HG03520 (cell line): ENCODE measurements around the gene CRBN.

Source experiments
- ATAC-seq: cut with Tn5 transposase; IDR thresholded peaks from one replicate; pipeline ENCODE4 v1.9.1; 2021; ENCODE audit warnings: mild to moderate bottlenecking, moderate library complexity; ENCODE audit not compliant: unreplicated experiment

CRBN gene

DNA sequence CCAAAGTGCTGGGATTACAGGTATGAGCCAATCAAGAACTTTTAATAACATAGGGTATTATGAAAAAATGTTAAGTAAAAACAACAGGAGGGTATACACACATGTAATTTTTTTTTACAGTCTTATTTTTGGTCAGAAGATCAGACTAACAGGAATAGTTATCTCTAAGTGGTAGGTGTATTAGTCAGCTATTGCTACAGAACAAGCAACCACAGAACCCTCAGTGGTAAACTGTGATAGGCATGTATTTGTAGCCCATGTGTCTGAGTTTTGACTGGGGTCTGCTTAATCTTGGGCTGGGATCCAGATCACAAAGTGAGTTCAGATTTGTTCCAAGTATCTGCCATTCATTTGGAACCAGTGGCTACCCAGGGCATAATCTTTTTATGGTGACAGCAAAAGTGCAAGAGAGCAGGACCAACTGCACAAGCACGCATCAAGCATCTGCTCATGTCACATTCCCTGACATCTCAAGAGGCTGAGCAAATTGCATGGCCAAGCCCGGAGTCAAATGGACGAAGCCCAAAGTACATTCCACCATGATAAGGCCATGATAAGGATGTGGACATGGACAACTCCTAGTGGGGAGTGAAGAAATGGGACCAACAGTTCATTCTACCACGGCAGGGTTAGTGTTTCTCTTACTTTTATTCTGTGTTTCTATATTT lies 66.3 kb downstream of the CRBN start:
- ATAC-seq: no peak

DNA sequence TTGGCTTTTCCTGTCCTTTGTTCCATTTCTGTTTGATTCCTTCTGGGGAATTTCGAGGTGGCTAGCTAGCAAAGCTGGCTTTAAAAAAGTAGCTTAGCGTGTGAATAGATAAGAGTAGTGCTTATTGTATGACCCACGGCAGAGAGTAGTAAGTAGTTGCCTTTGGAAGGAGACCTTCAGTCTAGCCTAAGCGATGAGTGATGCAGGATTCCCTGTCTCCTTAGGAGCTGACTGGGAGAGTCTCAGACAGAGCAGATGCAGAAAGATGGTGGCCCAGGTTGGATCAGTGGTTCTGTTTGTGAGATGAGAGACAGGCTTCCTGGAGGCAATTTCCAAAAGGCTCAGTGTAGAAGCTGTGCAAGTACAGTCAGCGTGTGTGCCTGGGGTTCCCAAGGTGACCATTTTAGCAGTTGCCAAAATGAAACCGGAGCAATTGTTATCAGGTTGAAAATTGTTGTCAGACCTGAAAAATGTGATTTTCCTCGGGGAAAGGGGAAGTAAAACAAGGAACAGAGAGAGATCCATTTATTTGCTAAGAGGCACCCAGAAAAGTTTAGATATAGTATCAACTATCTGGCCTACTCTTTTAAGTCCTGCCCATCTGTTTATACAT lies 68.6 kb downstream of the CRBN start:
- ATAC-seq: no peak

DNA sequence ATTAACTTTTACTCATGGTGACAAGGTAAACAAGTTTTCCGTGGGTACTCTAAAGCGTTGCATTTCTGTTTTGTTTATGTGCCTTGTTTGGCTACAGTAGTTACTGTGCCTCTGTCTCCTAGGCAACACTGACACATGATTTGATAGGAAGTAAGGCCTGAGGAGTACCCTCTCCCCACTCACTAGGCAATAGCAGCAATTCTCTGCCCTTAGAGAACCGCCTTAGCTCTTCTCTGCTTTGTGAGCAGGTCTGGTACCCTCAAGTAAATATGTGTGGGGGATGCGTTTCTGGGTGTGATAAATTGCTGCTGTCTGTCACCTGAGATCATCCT lies 69.2 kb downstream of the CRBN start, which contains the start of gene IL5RA:
IL5RA (minus strand) TSS at position 76 of the 332 bp plus-strand sequence. CDS start 5,390 bp downstream, outside the sequence.
- ATAC-seq: peak; percentile 65

DNA sequence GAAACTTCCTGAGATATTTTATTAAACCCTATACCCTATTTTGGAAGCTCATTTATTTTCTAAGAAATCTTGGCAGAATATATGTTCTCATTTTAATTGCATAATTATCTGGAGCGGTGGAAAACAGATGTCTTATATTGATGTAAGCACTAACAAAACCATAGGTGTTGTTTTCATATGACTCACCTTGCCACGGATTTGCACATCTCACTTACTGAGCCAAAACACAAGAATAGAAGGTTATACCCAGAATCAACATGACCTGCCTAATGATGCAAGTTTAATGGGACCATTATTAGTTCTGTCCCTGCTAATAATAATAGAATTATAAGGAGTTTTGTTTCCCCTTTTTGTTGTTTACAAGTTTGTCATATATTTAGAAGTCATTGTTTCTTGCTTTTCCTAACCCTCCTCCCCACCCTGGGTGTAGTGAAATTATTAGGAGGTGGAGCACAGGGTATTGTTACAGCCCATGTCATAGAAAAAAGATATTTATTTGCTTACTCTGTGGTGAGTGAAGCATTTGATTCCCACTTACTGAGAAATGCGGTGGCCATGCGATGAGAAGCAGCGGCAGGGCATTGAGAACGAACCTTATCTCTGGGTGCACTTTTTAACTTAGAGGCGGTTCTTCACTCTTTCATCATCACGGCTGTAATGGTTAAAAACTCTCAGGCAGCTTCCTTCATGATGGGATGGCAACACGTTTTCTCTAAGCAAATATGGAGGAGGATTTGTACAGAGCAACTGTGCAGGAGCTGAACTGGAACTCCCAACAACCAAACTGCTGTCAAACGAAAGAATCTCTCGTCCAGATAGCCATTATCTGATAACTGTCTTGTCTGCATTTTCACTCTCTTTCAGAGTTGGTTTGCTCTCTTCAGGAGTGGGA lies 69.8 kb downstream of the CRBN start:
- peak; percentile 72 for ATAC-seq

DNA sequence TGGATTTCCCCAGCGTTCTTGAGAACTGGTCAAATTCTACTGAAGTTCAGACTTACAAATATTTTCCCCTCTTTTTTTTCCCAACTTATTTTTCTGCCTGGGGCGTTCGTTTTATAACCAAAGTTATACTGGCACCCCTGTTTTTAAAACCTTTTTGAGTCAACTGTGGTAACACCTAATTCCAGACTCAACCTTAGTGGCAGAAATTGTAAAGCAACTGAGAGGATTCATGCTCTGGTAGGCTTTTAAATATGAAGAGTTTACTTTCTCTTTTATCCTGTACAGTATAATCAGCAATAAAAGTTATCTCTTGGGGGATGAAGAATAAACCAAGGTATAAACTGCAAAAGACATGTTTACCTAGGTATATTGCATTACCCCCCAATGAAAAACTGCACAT lies 71.6 kb downstream of the CRBN start:
- ATAC-seq: no peak

DNA sequence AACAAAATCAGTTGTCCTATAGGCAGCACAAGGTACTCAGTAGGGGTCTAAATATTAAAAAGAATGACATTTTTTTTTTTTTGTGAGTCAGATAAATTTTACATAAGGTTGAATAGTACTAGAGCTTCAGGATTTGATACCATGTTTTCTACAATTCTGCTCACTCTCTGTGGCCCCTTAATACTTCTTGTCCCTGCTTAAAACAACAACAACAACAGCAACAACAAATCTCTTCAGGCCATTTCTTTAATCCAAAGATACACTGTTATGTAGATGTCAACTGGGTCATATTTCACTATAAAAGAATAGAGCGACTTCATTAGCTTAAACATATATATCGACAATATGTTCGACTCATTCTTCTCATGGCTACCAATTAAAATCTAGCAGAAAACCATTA lies 72.3 kb downstream of the CRBN start:
- no peak for ATAC-seq

DNA sequence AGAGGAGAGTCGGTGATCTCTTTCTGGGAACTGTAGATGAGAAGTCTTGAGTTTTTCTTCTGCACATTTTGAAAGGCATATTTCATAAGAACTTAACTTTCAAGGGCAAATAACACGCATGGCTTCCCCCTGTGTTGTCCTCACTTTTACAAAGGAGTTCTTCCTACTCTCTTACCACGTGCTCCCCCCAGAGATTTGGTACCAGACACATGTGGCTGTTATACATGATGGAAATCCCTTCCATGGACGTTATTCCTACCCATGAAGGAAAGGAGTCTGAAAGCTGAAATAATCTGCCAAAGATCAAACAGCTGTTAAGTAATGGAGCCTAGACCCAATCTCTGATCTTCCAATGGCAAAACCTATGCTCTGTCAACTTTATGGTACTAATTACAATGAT lies 73.7 kb downstream of the CRBN start:
- ATAC-seq: no peak

DNA sequence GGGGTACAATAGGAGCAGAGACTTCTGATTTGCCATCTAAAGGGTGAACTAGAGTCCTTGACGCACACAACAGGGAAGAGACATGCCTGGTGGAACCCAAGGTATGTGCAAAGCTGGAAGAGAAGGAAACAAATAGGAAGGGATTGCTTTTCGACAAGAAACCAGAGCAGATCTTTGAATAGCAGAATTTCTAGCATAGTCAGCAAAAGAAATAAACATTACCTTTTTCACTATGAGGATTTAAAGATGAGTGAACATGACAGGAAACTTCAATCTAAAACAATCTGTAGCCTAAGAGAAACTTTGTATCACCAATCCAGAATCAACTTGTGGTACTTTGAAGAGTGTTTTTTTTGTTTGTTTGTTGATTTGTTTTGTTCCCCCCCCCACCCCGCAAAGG lies 74.2 kb downstream of the CRBN start:
- ATAC-seq: no peak

DNA sequence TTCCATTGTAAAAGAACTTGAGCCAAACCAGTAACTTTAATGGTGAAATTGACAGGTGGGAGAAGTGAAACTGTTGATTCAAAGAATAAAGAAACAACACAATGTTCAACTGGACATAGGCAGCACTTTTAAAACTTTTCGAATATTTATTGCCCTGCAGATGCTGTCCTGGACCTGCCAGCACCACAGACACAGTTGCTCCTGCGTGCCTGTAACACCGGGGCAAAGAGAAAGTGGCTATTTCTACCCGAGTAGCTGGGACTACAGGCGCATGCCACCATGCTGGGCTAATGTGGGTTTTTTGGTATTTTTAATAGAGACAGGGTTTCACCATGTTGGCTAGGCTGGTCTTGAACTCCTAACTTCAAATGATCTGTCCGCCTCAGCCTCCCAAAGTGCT lies 76.7 kb downstream of the CRBN start:
- no peak for ATAC-seq

DNA sequence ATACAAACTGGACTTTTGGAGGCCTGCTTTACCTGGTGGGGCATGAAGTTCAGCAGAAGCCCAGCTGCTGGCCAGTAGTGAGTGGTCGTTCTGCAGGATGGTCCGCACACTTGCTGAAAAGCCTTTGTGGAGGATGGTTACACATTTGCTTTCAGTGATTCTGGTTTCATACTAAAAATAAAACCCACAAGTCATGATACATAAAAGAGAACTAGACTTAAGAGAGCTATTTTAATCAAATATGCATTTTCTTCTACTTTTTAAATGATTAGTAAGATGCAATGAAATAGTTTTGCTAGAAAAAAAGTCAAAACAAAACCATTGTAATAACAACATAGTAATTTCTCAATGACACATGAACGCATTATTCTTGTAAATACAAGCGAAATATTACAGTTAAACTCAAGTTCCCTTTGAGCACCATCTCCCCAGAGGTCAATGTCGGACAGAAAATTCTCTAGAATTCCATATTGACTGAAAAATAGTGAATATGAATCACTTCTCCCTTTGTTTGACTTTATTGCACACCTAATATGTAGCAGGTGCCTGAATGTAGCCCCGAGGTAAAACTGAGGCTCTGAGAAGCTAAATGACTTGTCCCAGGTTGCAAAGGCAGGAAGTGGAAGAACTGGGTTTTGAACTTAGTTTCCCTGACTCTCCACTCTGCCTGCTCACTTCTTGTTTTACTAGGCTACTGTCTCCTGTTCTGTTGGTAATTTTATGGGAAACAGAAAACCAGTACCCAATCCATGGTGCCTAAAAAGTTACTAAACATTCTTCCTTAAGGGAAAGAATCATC lies 77.6 kb downstream of the CRBN start:
- ATAC-seq: peak; percentile 39
